Measurements from ENCODE around the gene STUM.
"Not testable (repeated sequence)": the region's sequence is repeated elsewhere in the genome, so short reads cannot be mapped to it uniquely, and the experiment has no call there.

The STUM gene, protein sequence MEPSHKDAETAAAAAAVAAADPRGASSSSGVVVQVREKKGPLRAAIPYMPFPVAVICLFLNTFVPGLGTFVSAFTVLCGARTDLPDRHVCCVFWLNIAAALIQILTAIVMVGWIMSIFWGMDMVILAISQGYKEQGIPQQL

GRCh38 chr1:226548256-226549093 is at the start of gene STUM:
Gene STUM (plus strand): TSS chr1:226548764. CDS start chr1:226548905, 141 bp downstream.
- peak; percentile 17 for DNase-seq

GRCh38 chr1:226499699-226500098 is 48.9 kb upstream of the STUM start:
- DNase-seq = not testable (repeated sequence)

DNA sequence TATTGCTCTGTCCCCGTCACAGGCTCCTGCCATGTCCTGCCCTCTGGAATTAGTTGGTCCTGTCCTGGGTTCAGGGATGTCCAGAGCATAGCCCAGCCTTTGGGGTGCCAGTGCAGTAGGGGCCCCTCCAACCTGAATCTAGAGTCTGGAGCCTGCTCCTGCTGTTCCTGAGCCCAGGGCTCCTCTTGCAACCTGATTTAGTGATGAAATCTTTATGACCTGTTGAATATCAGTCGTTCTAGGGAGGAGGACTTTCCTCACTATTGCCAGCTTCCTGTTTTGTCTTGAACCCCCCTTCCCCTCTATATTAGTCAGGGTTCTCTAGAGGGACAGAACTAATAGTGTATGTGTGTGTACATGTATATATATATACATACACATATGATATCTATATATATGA is 42.5 kb upstream of the STUM start:
- DNase-seq = no peak

GRCh38 chr1:226506921-226507320 is 41.6 kb upstream of the STUM start:
- DNase-seq = no peak

GRCh38 chr1:226510453-226510852 is 38.1 kb upstream of the STUM start:
- DNase-seq = no peak

DNA sequence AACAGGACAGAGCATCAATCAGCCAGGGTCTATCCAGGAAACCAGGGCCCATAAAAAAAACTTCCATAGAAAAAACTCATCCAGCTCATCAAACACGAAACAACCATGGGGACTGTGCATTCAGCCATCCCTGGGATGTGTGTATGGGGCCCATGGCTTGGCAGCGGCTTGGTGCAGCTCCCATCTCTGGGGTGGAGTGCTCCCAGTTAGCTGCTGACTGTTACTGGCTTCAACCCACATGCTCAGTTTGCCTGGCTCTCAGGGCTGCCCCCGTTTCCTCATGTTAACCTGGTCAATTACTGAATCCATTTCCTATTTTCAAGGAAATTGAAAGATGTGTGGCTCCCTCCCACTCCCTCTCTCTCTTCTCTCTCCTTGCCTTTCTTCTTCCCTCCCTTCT is 37.3 kb upstream of the STUM start:
- no peak for DNase-seq

GRCh38 chr1:226512076-226512728 is 36.4 kb upstream of the STUM start:
- DNase-seq = no peak

- DNase-seq = no peak
Observed at GRCh38 chr1:226518375-226518774, 30.2 kb upstream of the STUM start.

DNA sequence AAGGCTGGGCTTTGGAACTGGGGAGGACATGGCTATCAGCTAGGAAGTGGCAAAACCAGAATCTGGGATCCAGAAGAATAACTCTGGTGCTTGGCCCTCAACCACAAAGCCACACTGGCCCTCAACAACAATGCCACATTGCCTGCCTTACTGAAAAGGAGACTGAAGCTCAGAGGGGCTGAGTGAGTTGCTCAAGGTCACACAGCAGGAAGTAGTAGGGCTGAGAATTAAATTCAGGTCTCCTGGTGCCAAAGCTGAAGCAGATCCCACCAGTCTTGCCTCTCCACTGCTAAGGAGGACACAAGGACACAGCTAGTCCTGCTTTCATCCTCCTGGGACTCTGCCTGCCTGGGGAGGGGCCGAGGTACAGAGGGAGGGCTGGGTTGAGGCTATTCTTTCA is 29.4 kb upstream of the STUM start:
- DNase-seq = no peak

DNA sequence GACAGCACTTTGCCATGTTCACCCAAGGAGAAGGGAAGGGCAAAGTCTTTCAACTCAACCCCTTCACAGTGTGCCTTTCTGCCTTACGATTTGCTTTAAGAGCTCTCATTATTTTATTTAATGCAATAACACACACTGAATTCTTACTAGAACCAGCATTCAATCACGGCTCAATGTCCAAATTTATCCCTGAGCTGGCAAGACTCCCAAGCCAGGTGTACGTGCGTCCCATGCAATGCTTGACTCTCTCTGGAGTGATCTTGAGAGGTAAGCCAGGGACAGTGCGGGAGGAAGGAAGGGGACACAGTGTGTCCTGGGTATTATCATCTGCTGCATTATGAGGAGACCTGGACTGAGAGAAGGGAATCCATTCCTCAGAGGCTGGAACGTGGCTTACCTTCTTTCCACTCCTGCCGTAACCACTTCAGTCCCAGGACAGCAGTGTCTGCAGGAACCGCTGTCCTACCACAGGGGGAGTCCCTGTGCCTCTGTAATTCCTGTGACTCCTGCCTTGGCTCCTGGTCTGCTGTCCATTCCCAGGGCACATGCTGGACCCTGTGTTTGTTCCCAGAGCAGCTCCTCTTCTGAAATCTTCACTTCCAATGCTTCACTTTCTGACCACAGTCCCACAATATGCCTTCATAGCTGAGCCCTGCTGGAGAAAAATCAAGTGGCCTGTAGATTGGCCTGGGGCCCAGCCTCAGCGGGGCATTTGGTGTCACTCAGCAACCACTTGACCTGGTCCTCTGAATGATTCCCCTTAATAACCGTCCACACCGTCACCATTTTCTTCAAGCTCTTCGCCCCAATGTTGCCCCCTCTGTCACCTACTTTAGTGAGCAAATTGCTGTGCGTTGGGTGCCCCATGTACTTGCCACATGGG is 28.6 kb upstream of the STUM start:
- no peak for DNase-seq

DNA sequence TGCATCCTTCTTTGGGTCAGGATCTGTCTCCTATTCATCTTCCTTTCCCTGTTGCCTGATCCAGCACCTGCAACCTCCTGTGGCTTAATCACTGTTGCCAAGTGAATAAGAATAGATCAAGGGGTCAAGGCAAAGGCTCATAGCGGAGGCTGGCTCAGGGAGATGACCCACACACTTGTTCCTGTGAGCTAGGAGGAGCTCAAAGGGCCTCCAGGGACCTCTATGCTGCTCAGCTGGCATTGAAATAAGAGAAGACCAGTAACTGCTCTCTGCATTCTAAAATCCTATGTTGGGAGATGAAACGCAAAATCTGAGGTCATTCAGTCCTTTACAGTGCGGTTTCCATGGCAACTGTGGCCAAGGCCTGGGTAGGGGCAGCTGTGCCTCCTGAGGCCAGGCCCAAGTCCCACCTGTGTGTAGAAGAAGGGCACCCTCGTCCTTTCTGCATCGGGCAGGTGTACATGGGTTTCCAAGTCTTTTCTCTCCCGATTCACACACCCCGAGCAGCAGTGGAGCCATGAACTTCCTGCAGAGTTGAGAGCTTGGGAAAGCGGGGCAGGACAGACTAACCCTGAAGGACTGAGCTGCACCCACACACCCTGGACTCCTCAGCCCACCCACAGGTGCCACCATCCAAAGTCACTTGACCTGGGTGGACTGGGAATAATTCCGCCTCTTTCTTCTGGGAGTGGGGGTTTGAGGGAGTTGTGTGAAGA is 27.8 kb upstream of the STUM start:
- DNase-seq = no peak

DNA sequence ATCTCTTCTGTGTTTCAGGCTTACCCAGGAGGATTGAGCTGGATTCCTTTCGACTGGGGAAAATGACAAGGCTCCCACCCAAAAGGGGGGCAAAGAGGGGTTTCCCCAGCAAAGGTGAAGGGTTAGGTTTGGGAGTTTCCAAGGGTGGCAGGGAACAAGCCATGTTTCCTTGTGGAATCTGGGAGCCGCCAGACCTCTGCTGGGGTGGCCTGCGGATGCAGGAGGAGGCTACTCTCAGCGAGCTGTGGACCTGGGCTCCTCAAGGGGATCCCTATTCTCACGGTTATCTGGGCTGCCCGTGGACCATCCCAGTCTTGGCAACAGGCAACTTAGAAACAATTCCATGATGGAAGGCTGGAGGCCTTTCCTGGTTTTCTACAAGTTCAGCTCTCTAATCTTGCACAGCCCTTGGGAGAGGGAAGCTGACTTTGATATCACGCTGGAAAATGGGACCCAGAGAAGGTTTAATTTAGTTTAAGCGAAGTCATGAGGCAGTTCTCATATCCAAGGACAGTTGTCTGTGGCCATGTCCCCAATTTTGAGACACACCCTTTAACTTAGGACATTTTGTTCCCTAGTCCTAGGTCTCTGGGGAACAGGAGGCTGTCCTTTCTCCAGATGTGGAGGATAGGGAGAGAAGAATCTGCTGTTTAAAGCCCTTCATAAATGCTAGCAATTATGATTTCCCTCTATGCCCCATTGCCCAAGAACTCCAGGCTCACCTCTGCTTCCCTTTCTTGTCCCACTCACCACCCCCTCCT is 24.7 kb upstream of the STUM start:
- no peak for DNase-seq

- DNase-seq = no peak
Observed at GRCh38 chr1:226524547-226524946, 24.0 kb upstream of the STUM start.

DNA sequence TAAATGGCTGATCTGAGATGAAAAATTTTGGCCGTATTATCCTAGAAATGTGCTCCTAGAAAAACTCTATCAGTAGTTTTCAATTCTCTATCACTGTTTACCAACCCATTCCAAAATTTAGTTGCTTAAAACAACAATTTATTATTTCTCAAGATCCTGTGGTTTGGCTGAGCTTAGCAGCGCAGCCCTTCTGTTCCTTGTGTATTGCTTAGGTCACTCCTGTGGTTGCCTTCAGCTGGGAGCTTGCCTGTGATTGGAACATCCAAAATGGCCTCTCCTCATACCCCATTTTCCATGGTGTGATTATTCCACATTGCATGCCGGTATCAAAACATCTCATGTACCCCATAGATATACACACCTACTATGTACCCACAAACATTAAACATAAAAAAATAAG is 22.8 kb upstream of the STUM start:
- DNase-seq = no peak

DNA sequence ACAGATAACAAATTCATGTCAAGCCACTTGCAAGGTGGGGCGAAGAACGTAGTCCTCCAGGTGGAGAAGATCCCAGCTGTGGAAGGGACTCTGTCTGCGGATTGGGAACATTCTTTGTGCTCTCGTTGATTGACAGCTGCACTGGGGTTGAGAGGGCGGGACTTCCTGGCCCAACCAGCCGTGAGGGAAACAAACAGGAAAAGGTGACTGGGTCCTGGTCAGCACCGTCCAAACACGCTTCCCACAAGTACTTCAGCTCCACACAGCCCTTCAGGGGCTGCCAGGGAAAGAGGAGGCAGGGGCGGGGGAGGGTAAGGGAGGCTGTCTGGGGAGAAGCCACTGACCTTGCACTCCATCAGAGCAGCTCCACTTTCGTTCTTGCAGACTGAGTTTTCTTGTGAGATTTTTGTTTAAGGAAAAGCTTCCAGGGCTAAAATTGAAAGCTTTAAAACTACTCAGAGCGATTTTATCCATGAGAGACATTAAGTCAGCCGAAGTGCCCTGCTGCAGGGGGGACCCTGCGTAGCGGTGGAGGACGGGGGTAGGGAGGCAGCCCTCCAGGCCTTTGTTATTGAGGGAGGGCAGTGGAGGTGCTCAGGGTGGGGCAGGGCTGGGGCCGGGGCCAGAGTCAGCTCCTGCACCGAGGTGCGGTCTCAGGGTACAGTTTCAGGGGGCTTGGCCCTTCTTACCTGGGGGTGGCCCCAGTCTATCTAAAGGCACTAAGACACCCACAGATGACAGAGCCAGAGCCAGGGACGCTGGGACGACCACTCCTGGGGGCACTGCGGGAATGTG is 21.6 kb upstream of the STUM start:
- DNase-seq = no peak

DNA sequence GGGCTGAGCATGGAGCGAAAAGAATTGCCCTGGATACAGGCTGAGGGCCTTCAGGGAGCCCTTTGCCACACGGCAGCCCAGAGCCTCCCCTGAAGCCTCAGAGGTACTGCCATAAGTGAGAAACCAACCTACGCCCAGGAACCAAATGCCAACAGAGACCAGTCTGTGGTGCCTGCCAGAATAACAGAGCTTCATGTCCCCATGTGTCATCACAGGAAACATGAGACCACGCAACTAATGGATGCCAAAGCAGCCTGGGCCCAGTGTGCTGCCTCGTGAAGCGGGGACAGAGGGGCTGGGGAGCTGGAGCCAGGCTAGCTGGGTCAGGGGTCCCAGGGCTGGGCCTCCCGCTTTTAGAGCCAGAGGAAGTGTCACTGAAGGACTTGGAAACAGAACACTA is 18.7 kb upstream of the STUM start:
- no peak for DNase-seq

DNA sequence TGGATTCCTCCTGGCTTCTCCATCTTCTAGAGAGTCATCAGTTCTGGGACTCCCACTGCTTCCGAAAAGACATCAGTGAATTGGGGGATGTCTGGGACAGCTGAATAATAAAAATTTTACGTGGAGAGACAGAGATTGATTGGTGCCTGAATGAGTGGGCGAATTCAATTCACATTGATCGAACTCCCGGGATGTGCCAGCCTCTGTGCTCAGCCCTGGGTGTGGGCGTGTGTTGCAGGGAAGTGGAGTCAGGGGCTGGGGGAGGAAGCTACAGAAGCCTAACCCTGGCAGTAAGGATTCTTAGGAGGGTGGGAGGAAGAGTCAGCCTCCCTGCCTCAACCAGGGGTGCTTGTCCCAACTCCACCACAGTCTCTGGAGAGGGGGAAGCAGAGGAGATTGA is 18.0 kb upstream of the STUM start:
- no peak for DNase-seq

GRCh38 chr1:226531360-226532093 is 17.0 kb upstream of the STUM start:
- DNase-seq = no peak

GRCh38 chr1:226532553-226532952 is 16.0 kb upstream of the STUM start:
- no peak for DNase-seq

GRCh38 chr1:226533220-226533619 is 15.3 kb upstream of the STUM start:
- no peak for DNase-seq

Data from activated CD4-positive, alpha-beta T cell treated with anti-CD3 and anti-CD28 coated beads, Interleukin-2, amount 50 U/mL, for 48 hours (primary cell).